HG03159 (cell line): ENCODE results near the gene RAB17.

Experiments used
- ATAC-seq: cut with Tn5 transposase; IDR thresholded peaks from one replicate; pipeline ENCODE4 v1.9.1; 2021; ENCODE audit warnings: mild to moderate bottlenecking, moderate library complexity; ENCODE audit not compliant: unreplicated experiment

The RAB17 gene

DNA sequence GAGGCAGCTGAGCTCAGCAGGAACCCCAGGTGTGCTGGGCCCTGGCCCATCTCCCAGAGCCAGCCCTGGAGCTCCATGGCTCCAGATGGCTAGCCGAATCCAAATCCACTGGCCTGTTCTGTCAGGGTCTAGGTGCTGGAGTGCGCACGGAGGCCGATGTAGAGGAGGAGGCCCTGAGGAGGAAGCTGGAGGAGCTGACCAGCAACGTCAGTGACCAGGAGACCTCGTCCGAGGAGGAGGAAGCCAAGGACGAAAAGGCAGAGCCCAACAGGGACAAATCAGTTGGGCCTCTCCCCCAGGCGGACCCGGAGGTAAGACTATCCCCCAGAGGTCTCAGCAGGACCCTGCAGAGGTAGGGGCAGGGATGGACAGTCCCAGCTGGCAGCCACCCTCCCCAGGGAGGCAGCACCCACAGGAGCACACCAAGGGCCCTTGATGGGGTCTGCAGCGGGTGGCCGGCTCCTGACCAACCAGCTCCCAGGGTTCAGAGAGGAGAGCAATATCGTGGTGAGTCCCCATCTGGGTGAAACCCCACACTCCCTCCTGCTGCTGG, 50.2 kb downstream of the RAB17 start:
- ATAC-seq = no peak

DNA sequence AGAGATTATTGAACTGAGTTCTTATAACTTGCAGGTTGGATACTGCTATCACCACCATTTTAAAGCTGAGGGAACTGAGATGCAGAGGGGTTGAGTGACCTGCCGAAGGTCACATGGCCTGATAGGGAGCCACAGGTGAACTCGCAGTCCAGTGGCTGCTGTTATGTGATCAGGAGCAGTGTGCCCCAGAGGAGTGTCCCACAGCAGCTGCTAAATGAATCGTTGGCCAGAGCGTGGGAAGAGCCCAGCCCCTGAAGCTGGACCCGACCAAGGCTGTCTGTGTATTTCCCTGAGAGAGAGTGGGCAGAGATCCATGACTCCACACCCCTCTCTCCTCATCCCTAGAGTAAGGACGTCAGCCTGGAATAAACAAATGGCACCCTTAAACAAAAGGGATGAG, 50.9 kb downstream of the RAB17 start:
- no peak for ATAC-seq

DNA sequence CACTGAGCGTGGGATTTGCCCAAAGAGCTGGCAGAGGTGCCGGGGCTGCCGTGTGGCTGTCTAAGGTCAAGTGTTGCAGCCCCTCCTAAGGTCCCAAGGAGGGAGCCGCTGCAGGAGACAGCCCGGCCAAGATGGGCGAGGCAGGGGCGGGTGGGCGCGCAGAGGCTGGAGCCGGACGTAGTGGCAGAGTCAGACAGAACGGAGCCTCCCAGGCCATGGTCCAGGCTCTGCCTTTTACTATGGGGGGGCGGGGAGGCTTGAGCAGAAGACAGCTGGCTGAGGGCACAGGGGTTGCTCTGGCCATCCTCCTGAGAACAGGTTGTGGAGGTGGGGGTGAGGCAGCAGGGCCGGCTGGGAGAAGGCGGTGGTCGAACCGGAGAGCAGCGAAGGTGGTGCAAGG, 51.6 kb downstream of the RAB17 start:
- ATAC-seq = no peak

DNA sequence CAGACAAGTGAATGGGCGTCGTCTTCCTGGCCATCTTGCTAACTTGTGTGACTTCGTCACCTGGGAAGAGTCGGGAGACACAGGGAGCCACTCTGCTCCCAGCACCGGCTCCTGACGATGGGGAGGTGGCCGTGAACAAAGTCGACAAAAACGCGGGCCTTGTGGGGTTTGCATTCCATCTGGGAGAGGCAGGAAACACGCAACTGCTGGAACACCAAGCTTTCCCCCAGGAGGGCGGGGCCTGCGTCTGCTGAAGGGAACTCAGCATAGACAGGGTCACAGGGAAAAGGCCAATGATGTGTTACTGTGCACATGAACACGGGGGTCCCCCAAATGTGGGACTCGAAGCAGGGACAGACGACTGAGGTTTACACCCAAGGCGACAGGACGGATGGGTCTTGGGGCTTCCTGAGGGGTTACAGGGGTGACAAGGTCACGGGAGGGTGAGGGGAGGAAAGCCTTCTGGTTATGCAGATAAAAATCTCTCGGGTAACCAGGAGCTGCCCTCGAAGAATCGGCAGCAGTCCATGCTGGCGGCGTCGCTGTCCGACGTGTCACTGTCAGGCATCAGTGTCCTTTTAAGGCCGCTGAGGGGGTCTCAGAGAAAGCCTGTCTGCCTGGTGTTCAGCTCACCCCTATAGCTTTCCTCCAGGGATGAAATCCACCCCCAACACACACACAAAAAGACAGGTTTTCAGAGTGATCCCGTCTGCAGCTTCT, 52.4 kb downstream of the RAB17 start:
- no peak for ATAC-seq

DNA sequence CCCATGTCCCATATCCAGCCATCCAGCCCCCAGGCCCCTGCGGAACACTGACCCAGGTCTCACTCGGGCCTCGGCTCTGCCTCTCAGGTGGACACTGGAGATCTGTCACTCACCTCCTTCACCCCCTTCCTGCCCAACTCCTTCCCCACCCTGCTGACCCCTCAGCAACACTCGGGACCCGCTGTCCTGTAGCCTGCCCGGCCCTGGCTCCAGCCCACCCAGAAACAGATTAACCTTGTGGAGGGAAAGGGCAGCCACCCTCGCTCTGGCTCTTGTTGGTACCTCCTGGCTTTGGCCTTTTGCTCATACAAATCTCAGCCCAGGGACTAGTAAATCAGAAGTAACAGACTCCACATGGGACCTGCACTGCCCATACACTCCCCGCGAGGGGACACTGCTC, 53.9 kb downstream of the RAB17 start:
- ATAC-seq = no peak

DNA sequence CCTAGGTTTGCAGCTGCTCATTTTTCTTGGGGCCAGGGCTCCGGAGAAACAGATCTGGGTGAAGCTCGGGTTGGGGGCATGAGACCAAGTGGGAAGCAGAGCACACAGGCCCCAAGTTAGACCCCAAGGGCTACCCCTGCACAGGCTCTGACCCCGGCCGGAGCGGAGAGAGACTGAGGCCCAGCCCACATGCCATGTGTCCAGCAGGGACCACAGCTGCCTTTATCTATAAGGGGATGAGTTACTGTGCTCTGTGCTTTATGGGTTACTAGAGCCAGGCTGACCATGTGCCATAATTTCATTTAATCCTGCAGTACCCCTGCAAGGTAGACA, 54.5 kb downstream of the RAB17 start:
- ATAC-seq = no peak

DNA sequence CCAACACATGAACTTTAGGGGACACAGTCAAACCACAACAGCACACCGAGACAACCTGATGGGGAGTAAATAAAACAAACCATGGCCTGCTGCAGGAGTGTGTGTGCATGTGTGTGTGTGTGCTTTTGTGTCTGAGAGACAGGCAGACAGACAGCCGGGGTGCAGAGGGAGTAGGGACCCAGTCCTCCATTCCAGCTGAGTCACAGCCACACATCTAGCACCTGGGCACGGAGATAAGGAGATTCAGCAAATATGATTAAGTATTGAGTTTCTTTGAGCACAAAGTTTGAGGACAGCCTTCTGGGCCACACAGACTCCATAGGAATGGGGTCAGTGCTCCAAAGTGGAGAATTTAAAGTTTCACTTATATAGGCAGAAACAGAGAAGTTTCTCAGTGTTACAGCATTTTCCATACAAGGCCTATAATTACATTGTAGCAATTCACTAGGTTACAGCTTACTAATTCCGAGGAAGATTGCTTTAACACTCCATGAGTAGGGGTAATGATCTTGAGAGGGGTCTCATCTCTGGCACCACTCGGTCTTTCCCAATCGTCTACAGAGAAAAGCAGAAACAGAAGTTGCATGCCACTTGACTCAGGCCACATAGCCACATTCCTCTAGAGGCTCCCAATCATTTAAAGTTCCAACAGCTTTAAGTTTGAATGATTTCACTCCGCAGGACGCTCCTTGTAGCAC, 55.0 kb downstream of the RAB17 start:
- ATAC-seq = no peak

DNA sequence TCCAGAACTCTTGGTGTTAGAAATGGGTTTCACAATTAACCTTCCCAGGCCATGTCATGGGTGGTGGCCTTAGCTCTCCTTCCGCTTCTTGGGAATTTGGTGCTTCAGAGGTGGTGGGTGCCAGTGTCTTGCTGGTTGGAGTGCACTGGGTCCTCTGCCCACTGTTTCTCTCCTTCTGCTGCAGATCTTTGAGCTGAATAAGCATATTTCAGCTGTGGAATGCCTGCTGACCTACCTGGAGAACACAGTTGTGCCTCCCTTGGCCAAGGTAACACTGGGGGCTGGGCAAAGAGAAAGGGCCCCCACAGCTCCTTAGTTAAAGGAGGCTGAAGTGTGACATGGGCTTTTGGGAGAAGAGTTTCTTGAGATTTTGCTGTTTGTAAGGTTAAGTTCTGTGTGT, 56.2 kb downstream of the RAB17 start:
- no peak for ATAC-seq

DNA sequence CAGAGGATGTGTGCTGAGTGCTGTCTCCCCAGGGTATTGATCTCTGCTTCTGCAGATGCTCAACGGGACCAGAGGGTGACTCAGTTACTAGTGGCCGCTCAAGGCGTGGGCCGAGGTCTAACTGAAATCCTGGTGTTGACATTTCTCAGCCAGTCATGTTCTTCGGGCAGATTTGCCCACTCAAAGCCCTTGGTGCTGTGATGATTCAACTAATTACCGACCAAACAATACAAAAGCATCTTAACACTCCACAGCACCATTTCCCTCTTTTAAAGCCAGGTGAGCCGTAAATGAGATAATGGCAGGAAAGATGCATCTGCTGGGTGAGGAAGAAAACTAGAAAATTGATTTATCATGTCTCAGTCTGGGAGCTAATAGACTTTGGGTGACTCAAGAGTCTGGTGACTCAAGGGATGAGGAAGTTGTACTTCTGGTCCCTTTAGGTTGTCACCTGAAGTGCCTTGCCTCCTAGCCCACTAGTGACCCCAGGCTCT, 56.8 kb downstream of the RAB17 start:
- ATAC-seq = no peak

DNA sequence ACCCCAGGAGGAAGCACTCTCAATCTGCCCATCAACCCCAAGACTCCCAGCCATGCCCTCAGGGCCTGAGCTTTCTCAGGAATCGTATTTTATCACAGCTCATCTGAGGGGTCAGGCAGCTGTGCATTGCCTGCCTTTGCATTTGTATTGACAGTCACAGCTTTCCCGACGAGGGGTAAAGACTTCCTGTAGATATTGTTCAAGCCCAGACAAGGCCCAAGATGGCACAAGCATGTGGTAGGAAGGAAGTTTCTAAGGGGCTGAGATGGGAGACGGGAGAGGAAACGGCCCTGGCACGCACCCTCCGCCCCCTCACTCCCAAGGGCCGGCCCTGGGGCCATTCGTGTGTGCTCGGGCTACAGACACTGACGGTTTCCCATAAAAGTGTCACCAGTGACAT, 58.4 kb downstream of the RAB17 start:
- no peak for ATAC-seq

DNA sequence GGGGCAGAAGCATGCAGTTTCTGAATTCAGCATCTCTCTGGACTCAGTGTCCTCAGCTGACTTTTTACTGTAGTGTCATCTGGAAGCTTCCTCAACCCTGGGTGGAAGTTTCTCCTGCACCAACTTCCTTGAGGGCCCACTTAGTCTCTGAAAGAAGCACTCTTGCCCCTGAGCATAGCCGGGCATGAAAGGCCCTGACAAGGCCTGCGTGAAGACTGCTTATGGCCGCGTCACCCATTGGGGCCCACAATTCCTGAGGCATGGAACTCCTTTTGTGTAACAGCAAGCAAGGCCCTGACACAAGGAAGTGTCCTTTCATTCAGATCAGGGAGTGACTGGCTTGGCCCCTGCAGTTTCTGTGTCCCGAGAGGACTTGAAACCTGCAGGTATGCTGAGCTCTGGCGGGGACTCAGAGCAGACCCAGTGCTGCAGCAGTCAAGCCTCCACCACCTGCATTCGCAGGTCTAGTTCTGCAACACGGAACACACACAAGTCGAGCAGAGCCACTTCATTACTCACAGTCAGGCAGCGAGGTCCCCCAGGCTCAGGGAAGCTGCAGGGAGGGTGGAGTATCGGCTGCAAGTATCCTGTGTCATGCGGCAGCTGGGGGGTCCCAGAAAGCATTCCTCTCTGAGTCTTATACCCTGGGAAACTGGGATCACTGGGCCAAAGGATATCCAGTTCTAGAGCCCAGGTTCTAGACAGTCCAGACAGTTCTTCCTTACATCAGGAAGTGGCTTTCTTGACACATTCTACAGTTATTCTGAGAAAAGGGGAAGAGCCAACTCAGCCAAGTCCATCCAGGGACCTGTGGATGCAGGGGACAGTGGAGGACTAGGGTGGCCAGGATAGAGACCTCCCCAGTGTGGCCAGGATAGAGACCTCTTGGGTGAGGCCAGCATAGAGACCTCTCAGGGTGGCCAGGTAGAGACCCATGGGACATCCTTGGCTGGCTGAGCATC, 59.8 kb downstream of the RAB17 start:
- no peak for ATAC-seq

DNA sequence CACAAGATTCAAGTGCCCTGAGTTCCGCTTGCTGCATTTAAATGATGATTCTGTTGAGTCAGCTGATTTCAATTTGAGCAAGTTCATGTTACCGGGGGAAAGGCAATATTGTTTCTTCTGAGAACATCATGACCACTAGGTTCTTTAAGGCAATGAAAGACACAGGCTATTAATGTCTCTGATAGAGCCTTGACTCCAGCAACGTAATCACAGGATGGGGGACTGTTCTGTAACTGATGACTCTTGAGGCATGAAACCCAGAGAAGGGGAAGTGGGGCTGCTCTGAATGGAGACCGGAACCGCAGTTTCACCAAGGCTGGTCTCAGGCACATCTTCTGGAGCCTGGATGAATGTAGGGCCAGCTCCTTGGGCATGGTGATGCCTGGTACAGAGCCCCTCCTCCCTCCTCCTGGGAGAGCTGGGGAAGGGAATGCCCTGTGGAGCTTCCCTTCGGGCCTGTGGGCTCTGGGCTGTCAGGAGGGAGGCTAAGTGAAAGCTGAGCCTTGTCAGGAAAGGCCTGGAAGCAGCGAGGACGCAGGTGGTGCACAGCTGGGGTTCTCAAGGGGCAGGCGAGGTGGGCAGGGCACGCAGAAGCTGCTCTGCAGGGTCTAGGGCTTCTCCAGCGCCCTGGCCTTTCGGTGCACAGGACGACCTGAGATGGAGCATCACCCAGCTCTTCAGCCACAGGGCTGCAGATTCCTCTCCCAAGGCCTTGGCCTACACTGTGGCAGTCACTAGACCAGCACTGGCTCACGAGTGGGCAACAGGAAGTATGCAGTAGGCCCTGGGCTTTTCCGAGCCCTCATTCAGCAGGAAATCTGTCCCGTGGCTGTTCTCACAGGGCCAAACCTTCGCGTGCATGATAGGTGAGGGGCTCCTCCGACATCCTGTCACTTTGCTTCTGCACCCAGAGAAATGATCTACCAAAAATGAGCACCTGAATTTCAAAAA, 60.8 kb downstream of the RAB17 start:
- peak; percentile 88 for ATAC-seq

DNA sequence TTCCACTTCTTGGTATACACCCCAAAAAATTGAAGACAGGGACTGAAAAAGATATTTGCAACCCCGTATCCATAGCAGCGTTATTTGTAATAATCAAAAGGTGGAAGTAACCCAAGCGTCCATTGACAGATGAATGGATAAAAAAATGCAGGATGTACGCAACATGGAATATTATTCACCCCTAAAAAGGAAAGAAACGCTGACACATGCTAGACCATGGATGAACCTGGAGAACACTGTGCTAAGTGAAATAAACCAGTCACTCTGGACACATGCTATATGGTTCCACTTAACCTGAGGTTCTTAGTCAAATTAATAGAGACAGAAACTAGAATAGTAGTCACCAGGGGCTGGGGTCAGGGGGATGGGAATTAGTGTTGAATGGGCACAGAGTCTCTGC, 62.8 kb downstream of the RAB17 start:
- ATAC-seq = no peak

DNA sequence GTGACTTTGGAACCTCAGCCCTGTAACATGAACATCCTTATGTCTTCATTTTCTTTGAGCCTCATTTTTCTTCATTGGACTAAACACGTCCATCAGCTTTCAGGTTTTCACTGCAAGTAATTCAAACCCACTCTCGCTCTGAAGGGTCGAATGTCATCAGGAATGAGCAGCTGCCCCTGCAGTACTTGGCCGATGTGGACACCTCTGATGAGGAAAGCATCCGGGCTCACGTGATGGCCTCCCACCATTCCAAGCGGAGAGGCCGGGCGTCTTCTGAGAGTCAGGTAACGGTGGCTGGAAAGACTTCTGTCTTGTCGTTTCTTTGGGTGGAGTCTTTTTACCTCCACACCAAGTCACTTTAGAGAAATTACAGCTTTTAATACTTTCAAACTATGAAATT, 63.3 kb downstream of the RAB17 start:
- ATAC-seq = no peak

DNA sequence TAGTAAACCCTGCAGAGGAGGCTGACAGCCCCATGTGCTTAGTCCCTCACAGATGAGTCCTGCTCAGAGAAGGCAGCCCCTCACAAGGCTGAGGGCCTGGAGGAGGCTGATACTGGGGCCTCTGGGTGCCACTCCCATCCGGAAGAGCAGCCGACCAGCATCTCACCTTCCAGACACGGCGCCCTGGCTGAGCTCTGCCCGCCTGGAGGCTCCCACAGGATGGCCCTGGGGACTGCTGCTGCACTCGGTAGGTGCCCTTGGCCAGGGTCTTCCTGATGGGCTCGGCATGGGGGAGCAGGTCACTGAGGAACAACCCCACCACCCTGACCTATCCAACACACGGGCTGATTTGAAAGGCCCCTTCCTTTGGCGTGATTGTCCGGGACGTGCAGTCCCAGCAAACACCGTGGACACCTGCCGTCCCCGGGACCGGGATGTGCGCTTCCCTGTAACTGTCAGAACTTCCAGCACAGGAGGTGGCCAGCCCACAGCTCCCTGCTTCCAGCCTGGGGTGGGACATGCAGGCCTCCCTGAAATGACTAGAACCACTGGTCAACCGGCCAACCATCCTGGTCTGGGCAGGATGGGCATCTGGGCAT, 64.9 kb downstream of the RAB17 start:
- no peak for ATAC-seq

DNA sequence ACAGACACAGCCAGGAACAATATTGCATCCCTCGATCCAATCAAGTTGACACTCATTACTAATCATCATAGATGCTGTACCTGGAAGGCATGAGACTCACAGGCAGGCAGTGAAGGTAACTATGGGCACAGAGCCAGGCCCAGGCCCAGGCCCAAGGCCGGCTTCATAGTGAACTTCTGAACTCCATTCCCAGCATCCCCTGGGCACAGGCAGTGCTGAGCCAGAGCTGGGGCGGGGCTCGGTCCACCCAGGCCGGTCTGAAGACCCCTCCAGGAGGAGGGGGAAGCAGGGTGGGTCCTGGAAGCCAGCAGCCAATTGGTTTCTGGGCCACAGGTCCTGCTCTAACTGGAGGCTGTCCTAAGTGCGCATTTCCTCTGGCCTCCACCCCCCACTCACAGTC, 65.9 kb downstream of the RAB17 start:
- ATAC-seq = no peak
